NCI-H82 treated with DMSO at 0.1 percent for 48 hours (cell line): ENCODE results near the gene CRIM1.

Experiments used
- DNase-seq: peaks from one replicate; lab custom pipeline; 2025; ENCODE audit not compliant: unreplicated experiment; lab: John Stamatoyannopoulos, UW

Gene CRIM1

DNA sequence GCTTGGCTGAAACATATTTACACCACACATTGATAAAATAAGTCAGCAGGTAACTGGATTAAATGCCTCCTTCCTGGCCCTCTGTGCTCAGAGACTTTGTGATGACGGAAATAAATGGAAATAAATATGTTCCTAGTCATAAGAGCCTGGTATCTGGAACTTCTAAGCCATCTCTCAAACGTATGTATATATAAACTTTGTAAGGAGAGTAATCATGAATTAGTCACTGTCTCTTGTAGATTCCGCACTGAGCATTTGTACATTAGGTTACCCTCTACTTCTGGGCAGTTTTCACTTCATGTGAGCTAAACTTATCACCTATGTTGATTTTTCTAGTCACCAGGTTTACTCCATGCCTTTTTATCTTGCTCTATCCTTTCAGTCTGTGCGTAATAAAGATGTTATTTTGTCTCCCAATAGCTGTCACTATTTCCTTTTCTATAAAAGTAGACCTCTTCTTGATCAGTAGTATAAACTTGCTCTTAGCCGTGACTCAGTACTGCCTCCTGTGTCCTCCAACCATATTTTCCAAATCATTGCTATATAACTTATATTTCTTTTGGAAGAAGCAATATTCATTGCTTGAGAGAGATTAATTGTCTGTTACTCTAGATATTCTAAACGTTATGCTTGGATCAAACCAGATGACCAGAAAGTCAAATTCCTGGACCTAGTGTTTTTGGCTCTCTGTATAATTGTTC lies 189.2 kb downstream of the CRIM1 start:
- DNase-seq, result no peak

DNA sequence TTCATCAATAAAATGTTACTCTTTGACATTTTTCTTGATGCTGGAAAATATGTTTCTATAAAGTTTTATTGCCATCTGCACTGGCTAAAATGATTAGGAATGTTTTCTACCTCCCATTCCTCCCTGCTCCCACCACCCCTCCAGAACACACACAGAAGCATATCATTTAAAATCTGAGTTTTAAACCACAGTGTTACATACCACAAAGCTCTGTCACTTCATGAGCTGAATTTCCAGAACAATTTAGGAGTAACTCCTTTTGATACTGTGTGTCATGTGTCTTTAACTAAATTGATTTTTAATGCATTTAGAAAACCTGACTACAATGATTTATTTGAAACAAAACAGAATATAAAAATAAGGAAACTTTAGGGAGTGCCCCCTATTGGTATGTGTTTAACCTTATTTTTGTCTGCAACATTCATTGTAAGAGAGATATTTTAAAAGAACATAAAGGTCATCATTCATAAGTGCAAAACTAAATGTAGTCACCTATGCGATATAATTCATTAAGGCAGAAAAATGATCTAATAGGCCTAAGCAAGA lies 190.4 kb downstream of the CRIM1 start:
- DNase-seq, result no peak

DNA sequence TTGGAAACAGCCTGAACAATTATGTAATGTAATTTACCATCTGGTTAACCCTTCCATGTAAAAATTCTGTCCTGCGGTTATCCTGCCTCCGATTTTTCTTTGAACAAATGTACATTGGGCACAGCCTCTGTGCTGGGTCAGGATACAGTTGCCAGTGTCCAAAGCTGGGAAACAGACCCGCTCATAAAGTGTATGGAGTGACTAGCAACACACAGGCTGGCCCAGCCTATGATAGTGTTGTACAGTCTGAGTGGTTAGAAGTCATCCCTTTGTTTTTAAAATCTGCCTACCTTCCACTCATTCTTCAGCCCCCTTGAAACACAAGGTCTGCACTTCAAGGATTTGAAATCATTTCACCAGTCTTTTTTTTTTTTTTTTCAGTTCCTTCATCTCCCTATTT lies 192.3 kb downstream of the CRIM1 start:
- DNase-seq, result no peak

DNA sequence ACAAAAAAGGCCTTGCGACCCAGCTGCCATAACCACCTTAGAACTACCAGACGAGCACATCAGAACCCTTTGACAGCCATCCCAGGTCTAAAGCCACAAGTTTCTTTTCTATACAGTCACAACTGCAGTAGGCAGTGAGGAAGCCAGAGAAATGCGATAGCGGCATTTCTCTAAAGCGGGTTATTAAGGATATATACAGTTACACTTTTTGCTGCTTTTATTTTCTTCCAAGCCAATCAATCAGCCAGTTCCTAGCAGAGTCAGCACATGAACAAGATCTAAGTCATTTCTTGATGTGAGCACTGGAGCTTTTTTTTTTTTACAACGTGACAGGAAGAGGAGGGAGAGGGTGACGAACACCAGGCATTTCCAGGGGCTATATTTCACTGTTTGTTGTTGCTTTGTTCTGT lies 193.6 kb downstream of the CRIM1 start:
- DNase-seq, result no peak

DNA sequence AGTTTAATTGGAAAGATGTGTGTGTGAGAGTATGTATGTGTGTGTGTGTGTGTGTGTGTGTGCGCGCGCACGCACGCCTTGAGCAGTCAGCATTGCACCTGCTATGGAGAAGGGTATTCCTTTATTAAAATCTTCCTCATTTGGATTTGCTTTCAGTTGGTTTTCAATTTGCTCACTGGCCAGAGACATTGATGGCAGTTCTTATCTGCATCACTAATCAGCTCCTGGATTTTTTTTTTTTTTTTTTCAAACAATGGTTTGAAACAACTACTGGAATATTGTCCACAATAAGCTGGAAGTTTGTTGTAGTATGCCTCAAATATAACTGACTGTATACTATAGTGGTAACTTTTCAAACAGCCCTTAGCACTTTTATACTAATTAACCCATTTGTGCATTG lies 194.4 kb downstream of the CRIM1 start:
- DNase-seq, result no peak

DNA sequence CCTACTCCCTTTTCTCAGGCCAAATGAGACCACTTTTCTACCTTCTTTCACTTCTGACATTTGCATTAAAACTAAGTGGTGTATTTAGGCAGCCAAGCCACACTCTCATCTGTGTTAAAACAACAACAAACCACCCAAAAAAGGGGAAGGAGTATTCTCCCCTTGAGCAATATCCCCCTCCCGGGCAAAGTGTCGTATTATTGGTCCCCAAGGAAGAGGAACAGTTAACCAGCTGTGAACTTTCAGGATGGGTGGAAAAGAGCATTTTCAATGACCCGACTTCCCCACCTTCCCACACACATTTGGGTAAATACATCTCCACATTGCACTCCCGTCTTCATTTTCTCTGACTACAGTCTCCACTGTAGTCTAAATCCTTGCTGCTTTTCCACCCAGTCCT lies 198.1 kb downstream of the CRIM1 start:
- DNase-seq, result no peak

DNA sequence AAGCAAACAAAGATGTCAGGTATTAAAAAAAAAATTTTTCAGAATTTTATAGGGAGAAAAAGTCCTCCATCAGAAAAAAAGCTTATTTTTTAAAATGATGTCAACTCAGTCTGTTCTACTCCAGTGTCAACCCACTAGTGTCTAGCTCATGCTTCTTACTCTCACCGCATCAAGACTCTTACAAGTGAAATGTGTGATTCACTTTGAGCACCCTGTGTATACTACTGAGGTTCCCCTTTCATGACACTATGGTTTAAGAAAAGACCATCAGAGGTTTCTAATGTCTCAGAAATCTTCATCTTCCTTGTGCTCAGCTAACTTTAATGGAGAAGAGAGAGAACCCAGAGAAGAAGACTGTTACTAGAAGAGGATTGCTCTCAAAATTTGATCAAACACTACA lies 199.0 kb downstream of the CRIM1 start:
- DNase-seq, result no peak

DNA sequence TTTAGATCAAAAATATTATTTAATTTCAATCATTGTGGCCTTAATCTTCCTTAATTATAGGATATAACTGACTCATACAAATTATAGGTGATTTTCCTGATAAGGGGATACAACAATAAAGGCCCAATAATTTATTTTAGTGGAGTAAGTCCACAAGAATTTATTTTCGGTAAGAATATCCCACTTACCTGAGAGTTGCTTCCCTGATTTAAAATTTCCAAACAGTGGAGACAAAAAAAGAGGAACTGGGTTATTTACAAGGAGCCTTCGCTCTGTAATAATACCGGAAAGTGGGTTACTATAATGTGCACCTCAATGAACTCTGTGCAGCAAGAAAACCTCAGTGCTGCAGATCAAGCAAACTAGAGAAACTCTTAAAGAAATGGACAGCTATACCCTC lies 200.2 kb downstream of the CRIM1 start:
- DNase-seq, result no peak

DNA sequence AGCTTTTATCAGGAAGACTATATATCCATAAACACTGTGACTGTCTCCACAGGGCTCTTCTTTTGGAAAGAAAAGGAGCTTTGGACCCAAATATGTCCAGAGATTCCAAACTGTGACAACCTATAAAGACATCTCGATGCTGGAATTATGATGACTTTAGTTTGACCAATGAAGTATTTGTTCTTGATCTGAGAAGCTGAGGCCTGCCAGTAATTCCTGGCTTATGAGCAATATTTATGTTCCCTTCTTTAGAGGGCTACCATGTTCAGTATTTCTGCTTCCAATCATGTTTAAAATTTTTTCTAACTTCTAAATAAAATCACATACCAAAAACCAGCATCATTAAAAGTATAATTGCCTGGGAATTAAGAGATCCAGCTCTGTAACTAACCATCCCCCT lies 201.3 kb downstream of the CRIM1 start:
- no peak for DNase-seq

DNA sequence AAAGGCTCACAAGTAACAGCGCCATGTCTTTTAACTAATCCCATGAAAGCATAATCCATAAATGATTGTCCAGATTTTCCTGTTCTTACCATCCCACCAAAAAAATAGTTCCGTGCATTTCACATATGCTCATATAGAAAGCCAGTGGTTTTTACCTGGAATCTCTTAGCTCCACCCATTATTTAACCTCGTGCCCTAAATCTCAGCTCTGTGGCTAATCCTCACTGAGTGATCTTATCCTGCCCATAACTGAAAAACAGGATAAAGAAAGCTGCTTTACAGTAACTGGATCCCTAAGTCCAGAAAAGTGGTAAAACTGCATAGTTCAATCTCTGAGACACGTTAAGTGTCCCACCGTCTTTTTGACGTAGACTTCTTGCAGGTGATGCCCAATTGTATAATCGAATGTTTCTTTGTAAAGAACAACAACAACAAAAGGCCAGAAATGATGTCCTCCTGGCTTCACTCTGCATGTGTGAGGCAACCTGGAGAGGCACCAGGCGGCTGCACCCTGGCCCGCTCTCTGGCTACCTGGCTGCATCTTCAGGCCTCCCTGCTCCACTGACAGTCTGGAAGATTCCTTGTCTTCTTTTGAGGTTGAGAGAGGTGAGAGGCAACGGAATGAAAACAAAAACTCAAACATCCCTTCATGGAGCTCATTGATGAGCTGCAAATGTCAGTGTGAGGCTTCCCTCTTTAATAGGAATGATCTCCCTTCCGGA lies 203.8 kb downstream of the CRIM1 start:
- DNase-seq, result peak; percentile 42

DNA sequence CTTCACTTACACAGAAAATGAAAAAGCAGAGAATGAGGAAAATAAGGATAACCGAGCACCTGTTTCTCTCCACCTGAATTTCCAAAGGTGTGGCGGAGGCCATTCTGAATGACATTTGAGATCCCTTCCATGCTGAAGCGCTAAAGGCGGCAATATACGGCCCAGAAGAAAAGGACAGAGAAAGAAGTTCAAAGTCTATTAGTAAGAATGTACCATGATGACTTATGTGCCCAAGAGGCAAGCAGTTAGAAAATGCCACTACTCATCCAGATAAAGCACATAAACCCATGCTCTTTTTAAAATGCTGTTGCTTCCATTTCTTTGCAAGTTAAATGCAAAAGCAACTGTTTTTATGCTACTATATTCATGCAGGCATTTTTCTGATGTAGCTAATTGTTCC lies 205.1 kb downstream of the CRIM1 start:
- DNase-seq, result no peak

DNA sequence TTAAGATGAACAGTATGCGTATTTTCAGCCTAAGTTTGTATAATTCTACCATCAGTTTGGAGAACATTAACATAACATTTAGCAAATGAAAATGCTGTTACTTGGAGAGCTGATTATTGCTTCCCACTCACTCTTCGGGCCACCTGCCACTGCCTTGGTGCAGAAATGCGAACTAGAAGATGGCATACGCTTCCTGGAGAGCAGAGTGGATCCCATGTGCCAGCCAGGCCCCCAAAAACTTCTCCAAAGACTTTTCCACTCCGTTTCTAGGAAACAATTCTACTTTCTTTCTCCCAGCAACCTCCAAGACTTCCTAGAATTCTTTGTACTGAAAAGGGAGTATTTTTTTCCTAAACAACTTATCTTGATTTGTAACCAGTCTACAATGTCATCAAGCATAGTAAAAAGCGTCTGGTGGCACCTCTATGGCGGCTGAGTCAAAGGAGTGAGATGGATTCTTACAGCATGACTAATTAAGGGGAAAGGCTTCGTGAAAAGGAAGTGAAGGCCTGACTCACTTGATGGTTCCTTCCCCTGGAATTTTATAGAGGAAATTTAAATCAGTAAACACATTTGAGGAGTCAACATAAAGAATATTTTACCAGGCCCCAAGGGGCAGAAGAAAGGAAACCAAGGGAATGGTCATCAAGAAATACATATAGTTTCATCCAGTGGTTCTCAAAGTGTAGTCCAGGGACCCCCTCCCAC lies 205.8 kb downstream of the CRIM1 start:
- DNase-seq, result no peak

DNA sequence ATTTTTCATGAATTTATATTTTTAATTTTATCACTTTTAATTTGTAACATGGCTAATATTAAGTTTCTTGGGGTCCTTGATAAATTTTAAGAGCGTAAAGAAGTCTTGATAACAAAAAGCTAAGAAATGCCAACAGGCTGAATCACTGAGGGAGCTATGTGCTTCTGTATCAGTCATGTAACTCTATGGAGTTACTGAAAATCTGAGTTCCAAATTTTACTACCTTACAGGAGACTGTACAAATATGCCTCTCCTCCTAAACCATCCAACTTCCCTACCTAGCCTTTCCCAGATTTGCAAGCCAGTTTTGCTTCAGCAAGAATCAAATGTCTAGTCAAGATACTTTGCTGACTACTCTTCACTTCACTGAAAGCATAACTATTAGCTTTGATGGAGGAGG lies 206.7 kb downstream of the CRIM1 start:
- DNase-seq, result no peak

DNA sequence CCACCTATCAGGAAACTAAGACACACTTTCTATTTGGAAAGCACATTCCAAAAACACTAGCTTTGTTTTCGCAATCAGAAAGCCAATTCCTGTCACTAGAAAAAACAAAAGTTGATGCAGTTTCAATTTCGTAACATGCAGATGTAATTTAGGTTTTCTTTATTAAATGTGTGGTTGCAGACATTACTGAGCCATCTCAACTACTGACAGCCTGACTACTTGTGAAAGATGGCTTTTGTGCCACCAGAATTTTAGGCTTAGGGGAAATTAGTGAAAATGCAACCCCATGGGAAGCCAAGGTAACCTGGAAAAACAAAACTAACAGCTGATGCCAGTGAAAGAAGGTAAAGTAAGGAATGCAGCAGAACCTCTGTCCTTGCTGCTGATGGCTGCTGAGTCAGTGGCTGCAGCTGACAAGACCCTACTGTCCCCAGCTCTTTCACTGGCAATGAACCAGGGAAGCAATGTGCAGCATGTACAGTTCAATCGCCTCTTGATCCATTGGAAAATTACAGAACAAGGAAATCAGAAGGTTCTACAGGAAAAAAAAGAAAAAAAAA lies 207.5 kb downstream of the CRIM1 start:
- DNase-seq, result no peak

DNA sequence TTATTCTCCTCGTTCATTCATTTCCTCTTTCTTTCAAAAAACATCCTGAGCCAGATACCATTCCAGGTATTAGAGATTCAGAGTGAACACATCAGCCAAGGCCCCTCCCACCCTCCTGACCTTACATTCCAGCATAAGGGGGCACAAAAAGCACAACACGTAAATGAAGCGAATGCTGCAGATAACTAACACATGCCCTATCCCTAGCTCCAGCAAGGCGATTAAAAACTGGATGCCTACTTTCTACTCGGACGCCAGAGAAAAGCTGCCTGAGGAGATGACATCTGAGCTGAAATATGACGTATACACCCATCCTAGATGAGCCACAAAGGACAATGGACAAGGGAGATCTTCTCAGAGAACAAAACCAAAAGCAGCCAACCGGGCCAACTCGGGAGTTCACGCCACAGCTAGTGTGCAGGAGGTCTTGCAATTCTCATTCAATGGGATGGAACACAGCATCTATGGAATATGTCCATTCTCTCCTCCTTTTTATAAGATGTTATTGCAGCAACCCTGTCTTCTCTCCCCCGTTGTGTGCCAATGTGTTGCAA lies 208.9 kb downstream of the CRIM1 start:
- DNase-seq, result no peak

DNA sequence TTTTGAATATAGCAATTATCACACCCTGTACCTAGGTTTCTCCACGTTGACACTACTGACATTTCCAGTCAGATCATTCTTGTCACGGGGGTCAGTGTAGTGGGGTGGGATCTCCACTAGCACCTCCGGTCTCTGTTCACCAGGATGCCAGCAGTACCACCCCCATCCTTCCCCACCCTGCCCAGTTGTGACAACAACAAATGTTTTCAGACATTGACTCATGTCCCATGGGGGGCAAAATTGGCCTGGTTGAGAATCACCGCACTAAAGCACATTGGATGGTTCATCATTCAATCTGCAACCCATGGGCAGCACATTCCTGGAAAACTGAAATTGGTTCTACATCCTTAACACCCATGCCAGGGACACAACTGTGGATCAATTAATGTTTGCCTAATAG lies 210.1 kb downstream of the CRIM1 start:
- DNase-seq, result no peak

DNA sequence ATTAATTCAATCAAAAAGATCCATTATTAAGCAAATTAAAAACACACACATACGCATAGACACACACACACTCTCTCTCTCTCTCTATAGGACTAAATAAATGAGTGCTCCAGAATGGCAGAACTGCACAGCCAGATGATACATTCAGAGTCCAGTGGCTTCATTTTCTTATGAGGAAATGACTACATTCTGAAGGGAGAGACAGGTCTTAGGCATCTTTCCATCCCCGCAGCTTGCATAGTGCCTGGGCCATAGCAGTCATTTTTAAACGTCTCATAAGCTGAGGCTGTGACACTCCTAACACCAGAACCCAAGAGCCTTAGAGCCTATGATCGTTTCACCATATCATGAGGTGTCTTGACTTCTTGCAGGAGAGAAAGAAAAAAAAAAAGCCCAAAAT lies 211.3 kb downstream of the CRIM1 start:
- no peak for DNase-seq

DNA sequence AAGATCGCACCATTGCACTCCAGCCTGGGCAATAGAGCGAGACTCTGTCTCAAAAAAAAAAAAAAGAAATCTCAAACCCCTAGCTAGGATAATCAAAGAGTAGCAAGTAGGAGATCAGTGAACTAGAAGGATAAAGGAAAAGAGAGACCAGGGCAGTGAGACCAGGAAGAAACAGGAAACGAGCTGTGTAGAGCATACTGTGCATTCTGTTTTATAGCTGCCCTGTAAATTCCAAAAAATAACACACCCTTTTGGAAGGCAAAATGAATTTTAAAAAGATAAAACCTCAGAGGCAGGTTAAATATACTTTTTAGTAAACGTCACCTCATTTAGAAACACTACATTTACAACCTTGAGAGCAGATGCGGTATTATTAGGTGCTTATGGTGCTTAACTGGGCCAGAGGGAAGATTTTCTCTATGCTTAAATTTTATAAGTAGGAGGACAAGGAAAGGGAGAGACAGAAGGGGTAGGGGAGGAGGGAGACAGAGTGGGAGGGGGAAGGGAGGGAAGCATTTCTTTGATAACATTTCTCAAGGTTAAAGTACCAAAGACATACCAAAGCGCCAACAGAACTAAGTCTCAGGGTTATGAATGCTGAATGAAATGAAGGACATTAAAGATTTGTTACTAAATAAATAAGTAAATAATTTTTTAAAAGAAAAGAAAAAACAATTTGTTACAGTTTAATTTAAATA lies 212.3 kb downstream of the CRIM1 start:
- no peak for DNase-seq

DNA sequence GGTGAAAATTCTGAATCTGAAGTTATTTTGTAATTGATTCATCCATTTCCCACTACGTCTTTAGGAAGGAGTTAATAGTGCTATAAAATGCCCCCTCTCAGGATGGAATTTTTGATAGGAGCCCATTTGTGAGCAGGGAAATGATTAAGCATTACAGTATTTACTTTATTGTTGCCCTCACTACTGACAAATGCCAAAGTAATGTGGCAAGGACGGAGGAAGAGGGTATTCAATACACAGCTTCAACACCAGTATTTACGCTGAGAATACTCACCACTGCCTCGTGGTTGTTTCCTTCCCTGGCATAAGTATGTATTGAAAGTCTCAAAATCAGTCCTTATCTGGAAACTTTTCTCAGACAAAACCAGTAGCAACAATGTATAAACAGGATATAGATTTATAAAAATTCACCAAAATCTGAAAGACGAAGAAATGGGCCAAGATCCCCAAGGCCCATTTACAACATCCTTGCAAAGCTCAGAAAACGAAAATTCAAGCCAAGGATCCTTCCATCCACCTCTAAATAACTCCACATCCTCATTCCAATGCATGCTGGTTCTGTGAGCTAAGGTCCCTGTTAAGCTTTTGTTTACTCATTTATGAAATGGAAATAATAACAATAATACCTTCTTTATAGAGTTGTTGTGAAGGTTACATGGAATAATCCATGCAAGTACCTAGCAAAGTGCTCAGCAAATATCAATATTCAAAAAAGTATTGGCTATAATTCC lies 213.1 kb downstream of the CRIM1 start:
- DNase-seq, result no peak

DNA sequence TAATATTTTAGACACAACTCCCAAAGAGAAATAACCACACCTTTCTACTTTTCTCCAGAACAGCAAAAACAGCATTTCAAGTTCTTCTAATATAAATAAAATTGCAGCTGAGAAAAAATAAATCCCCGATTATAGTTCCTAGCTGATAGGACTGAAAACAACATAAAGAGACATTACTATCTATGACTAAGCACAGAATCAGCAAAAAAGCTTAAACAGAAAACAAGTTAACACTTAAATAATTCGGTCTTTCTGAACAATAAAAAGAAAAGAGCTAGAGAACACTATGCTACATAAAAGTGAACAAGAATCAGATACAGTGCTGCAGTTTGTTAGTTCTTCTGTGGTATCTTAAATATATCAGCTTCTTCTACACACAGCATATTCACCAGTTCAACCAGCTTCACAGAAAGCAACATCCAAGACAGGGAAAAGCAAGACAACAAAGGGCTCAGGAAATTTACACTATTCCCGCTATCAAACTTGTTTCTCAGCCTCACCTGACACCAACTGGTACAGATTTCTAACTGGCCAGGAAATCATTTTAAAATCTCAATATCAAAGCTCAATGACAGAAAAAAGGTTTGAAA lies 213.8 kb downstream of the CRIM1 start:
- no peak for DNase-seq
